Activated gamma-delta T cell treated with Interleukin-2 at 50 U/mL for 16 hours (primary cell): ENCODE data around the gene ALPI.

Experiments
- DNase-seq: peaks from one replicate; pipeline ENCODE4 v3.0.0-alpha.2; 2020

The ALPI gene

GRCh38 chr2:232502911-232503808, 47.2 kb downstream of the ALPI start:
- DNase-seq = no peak

GRCh38 chr2:232503809-232504323, 47.9 kb downstream of the ALPI start:
- no peak for DNase-seq

GRCh38 chr2:232504438-232504837, 48.5 kb downstream of the ALPI start:
- no peak for DNase-seq

GRCh38 chr2:232505856-232506255, 49.9 kb downstream of the ALPI start:
- no peak for DNase-seq

- DNase-seq = no peak
Observed at GRCh38 chr2:232506709-232507108, 50.8 kb downstream of the ALPI start.

- no peak for DNase-seq
Observed at GRCh38 chr2:232508251-232508650, 52.3 kb downstream of the ALPI start.
